K562 (cell line): ENCODE measurements around the gene BTG2. TPM values are rescaled to one million over a fixed set of nuclear protein-coding genes. Genes with fewer than 3 reads are reported as not detected.
A peak's percentile ranks its signal among the peaks of the same experiment; 100 is the strongest.

Experiments used
- ARID1B ChIP-seq: fragments of 450-650 bp; IDR thresholded peaks from 2 replicates; pipeline ENCODE4 v1.6.1; 2016; ENCODE audit warnings: antibody characterized with exemption, mild to moderate bottlenecking, inconsistent platforms
- CHD1 ChIP-seq: fragments of 200-600 bp; sonication (generic); IDR thresholded peaks from one replicate; pipeline ENCODE4 v1.6.1; 2012; ENCODE audit warnings: mild to moderate bottlenecking, moderate library complexity, low read length, inconsistent platforms
- CREB1 ChIP-seq, 2 experiments: sonication (generic) in 1 of 2; formaldehyde crosslinking in 1 of 2; IDR thresholded peaks; 2 replicates each; pipeline versions ENCODE4 v1.6.1 to v1.8.0; 2012 to 2022; ENCODE audit warnings: inconsistent platforms in 1 of 2, mild to moderate bottlenecking in 1 of 2, missing genetic modification reagents in 1 of 2, moderate library complexity in 1 of 2
- DNMT1 ChIP-seq: fragments of 450-650 bp; IDR thresholded peaks from 2 replicates; pipeline ENCODE4 v1.6.1; 2016; ENCODE audit warnings: antibody characterized with exemption, mild to moderate bottlenecking
- FOSL1 ChIP-seq: fragments of 200-800 bp; sonication (Bioruptor generic); conservative IDR thresholded peaks from 2 replicates; pipeline ENCODE4 v1.6.1; 2016; ENCODE audit warnings: missing genetic modification characterization, missing compliant biosample characterization
- FOXK1 ChIP-seq: sonication (generic); formaldehyde crosslinking; IDR thresholded peaks from 2 replicates; pipeline ENCODE4 v1.8.0; 2022; ENCODE audit warnings: missing genetic modification reagents, mild to moderate bottlenecking, borderline replicate concordance
- GABPB1 ChIP-seq: sonication (generic); formaldehyde crosslinking; IDR thresholded peaks from 2 replicates; pipeline ENCODE4 v1.8.0; 2022; ENCODE audit warnings: mild to moderate bottlenecking, missing genetic modification reagents
- HMGN3 ChIP-seq: IDR thresholded peaks from 2 replicates; pipeline ENCODE4 v1.6.1; 2011; ENCODE audit warnings: borderline replicate concordance, low read depth, mild to moderate bottlenecking, mixed read lengths, low read length; ENCODE audit not compliant: insufficient read length; ENCODE audit errors: extremely low read depth
- KDM2B ChIP-seq: fragments of 250-450 bp; sonication (Bioruptor Pico); IDR thresholded peaks from 2 replicates; pipeline ENCODE4 v1.8.0; 2021; ENCODE audit warnings: mild to moderate bottlenecking, moderate library complexity
- MAZ ChIP-seq, 2 experiments: fragments of 450-650 bp in 1 of 2; sonication (generic) in 1 of 2; formaldehyde crosslinking; IDR thresholded peaks in 1 of 2; conservative IDR thresholded peaks in 1 of 2; 2 replicates each; pipeline versions ENCODE4 v1.4.0 to v1.5.0; 2020; ENCODE audit warnings: mild to moderate bottlenecking in 1 of 2, missing genetic modification reagents in 1 of 2
- NRF1 ChIP-seq, 2 experiments: fragments of 450-650 bp; IDR thresholded peaks in 1 of 2; conservative IDR thresholded peaks in 1 of 2; 2 replicates each; pipeline ENCODE4 v1.6.1; 2014; ENCODE audit warnings: mild to moderate bottlenecking in 2 of 2
- RBFOX2 ChIP-seq: fragments of 200-400 bp; formaldehyde crosslinking; IDR thresholded peaks from 2 replicates; pipeline ENCODE4 v1.6.1; 2017; ENCODE audit warnings: low read depth, mild to moderate bottlenecking, low read length, moderate library complexity
- SMC3 ChIP-seq: conservative IDR thresholded peaks from 2 replicates; pipeline ENCODE4 v1.6.1; 2011; ENCODE audit warnings: low read depth, low read length, improper control_type of control experiment; ENCODE audit not compliant: insufficient read depth
- ZBTB7A ChIP-seq: IDR thresholded peaks from 2 replicates; pipeline ENCODE4 v1.6.1; 2011; ENCODE audit warnings: low read depth, mild to moderate bottlenecking, low read length, moderate library complexity, borderline replicate concordance; ENCODE audit not compliant: control insufficient read depth
- ZNF79 ChIP-seq: fragments of 250-450 bp; sonication (Bioruptor Pico); IDR thresholded peaks from 2 replicates; pipeline ENCODE4 v1.4.0; 2020; ENCODE audit warnings: low read depth, mild to moderate bottlenecking, moderate library complexity
- polyA plus RNA-seq, 8 experiments: library from polyadenylated mRNA; depleted of rRNA in 4 of 8; stranded (reverse) in 5 of 8; unstranded in 3 of 8; fragments of >200 nt; fragmentation: Nextera tagmentation in 2 of 8; fragmentation: Illumina TruSeq in 1 of 8; extraction: Ambion mirVana in 2 of 8; extraction: Trizol in 1 of 8; gene quantifications; 2 replicates each; pipeline versions ENCODE4 v1.2.1 to v1.2.3, GENCODE V29; 2011 to 2014; ENCODE audit warnings: inconsistent platforms in 1 of 8, missing spikeins in 1 of 8
- total RNA-seq, 7 experiments: library from RNA; depleted of rRNA in 6 of 7; stranded (reverse); fragments of >200 nt in 6 of 7; fragmentation: Illumina TruSeq in 2 of 7; extraction: Trizol in 2 of 7; gene quantifications; 2 replicates each; pipeline versions ENCODE4 v1.2.1 to v1.2.3, GENCODE V29; 2011 to 2021; ENCODE audit warnings: low replicate concordance in 1 of 7
- TF ChIP-seq, protein P1 (sequence below): fragments of 200-800 bp; sonication (Bioruptor generic); IDR thresholded peaks from 2 replicates; pipeline ENCODE4 v1.6.1; 2017; ENCODE audit warnings: missing genetic modification characterization, missing compliant biosample characterization
- TF ChIP-seq, protein P2 (sequence below): fragments of 250-450 bp; sonication (Bioruptor Pico); IDR thresholded peaks from 2 replicates; pipeline ENCODE4 v1.8.0; 2021; ENCODE audit warnings: mild to moderate bottlenecking, moderate library complexity
- TF ChIP-seq, protein P3 (sequence below): sonication (generic); formaldehyde crosslinking; IDR thresholded peaks from 2 replicates; pipeline ENCODE4 v1.8.1; 2023; ENCODE audit warnings: mild to moderate bottlenecking, missing genetic modification reagents, moderate library complexity
- TF ChIP-seq, protein P4 (sequence below): sonication (generic); formaldehyde crosslinking; IDR thresholded peaks from 2 replicates; pipeline ENCODE4 v1.8.0; 2022; ENCODE audit warnings: missing genetic modification reagents, mild to moderate bottlenecking, moderate library complexity, borderline replicate concordance

The BTG2 gene
- total and polyA plus RNA-seq, 9 of the 15 experiments (the other 6 are each of a cell fraction or from before 2014, with no cell fraction given) = 2.3 to 41.9 (median 8.7) TPM

DNA sequence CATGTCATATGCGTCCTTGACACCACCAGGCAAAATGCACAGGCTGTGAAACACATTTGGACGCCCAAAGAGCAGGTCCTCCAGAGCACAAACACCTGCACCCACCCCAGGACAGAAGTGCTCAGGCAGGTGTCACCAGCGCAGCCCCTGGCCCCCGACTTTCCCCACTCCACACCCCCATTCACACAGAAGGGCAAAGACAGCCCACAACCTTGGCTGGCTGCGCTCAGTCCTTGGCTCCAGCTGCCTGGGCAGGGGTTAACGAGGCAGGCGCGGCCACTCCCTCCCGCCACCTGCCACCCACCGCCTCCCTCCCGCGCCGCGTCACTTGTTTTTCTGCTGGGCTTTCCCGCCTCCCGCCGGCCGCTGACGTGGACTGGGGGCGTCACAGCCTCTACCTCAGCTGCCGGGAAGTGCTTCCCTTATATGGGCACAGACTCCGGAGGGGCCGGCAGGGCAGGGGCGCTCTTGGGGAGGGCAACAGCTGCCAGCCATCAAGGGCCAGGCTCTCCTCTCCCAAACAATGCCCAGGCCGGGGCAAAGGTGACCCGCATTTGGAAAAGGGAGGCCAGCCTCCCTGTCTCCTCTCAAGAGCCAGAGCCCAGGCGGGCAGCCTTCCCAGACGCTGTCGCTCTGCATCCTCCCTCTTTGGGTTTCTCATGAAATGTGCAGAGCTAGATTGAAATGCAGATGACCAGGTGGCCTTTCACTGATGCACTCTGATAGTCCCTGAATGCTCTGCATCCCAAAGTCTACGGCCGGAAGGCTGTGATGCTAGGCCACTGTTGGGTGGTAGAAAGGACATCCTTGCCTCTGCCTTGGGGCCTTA is 14.8 kb upstream of the BTG2 start (continued):
- TF ChIP-seq SMC3 (no peak), FOSL1 (tag) (0 out of 2 replicates have a peak, but pooled peaks have one; percentile 25), NRF1 (conservative IDR thresholded peaks at IDR 0.05 in 1 of 2, IDR thresholded peaks at IDR 0.05 in 1 of 2) (peak; percentile 60 to 67; a peak in 3 of 4 replicates), DNMT1 (no peak), MAZ (CRISPR knock-in tag; conservative IDR thresholded peaks at IDR 0.05 in 1 of 2, IDR thresholded peaks at IDR 0.05 in 1 of 2) (peak; percentile 39 to 49; a peak in 2 of 4 replicates), ZNF79 (CRISPR knock-in tag) (no peak), KDM2B (CRISPR knock-in tag) (no peak), CHD1 (peak; percentile 54), HMGN3 (peak; percentile 88), GABPB1 (CRISPR knock-in tag) (peak; percentile 44), ARID1B (peak; percentile 4; the same call in 1 of the 2 replicates), FOXK1 (CRISPR knock-in tag) (0 out of 2 replicates have a peak, but pooled peaks have one; percentile 1), CREB1 (IDR thresholded peaks at IDR 0.05) (peak; percentile 90), CREB1 (CRISPR knock-in tag; IDR thresholded peaks at IDR 0.05) (peak; percentile 93), ZBTB7A (peak; percentile 44; the same call in 1 of the 2 replicates), RBFOX2 (peak; percentile 83)
- TF ChIP-seq, protein P1, sequence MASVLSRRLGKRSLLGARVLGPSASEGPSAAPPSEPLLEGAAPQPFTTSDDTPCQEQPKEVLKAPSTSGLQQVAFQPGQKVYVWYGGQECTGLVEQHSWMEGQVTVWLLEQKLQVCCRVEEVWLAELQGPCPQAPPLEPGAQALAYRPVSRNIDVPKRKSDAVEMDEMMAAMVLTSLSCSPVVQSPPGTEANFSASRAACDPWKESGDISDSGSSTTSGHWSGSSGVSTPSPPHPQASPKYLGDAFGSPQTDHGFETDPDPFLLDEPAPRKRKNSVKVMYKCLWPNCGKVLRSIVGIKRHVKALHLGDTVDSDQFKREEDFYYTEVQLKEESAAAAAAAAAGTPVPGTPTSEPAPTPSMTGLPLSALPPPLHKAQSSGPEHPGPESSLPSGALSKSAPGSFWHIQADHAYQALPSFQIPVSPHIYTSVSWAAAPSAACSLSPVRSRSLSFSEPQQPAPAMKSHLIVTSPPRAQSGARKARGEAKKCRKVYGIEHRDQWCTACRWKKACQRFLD = peak; percentile 19; the same call in 1 of the 2 replicates
- TF ChIP-seq, protein P2, sequence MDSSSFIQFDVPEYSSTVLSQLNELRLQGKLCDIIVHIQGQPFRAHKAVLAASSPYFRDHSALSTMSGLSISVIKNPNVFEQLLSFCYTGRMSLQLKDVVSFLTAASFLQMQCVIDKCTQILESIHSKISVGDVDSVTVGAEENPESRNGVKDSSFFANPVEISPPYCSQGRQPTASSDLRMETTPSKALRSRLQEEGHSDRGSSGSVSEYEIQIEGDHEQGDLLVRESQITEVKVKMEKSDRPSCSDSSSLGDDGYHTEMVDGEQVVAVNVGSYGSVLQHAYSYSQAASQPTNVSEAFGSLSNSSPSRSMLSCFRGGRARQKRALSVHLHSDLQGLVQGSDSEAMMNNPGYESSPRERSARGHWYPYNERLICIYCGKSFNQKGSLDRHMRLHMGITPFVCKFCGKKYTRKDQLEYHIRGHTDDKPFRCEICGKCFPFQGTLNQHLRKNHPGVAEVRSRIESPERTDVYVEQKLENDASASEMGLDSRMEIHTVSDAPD (CRISPR knock-in tag) = no peak
- TF ChIP-seq, protein P3, sequence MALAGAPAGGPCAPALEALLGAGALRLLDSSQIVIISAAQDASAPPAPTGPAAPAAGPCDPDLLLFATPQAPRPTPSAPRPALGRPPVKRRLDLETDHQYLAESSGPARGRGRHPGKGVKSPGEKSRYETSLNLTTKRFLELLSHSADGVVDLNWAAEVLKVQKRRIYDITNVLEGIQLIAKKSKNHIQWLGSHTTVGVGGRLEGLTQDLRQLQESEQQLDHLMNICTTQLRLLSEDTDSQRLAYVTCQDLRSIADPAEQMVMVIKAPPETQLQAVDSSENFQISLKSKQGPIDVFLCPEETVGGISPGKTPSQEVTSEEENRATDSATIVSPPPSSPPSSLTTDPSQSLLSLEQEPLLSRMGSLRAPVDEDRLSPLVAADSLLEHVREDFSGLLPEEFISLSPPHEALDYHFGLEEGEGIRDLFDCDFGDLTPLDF (CRISPR knock-in tag) = peak; percentile 73; the same call in 1 of the 2 replicates
- TF ChIP-seq, protein P4, sequence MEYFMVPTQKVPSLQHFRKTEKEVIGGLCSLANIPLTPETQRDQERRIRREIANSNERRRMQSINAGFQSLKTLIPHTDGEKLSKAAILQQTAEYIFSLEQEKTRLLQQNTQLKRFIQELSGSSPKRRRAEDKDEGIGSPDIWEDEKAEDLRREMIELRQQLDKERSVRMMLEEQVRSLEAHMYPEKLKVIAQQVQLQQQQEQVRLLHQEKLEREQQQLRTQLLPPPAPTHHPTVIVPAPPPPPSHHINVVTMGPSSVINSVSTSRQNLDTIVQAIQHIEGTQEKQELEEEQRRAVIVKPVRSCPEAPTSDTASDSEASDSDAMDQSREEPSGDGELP (CRISPR knock-in tag) = peak; percentile 94
